Gastroesophageal sphincter (tissue), 3 donors: ENCODE data around the gene SLC66A2.

Source experiments
- POLR2A ChIP-seq, 2 donors: fragments of 450-650 bp; IDR thresholded peaks; one replicate each; pipeline ENCODE4 v1.6.1; 2017; ENCODE audit warnings: antibody characterized with exemption in 2 of 2, mild to moderate bottlenecking in 2 of 2, moderate library complexity in 1 of 2
- POLR2AphosphoS5 ChIP-seq: sonication (generic); formaldehyde crosslinking; IDR thresholded peaks from one replicate; pipeline ENCODE4 v1.6.1; 2017; ENCODE audit warnings: antibody characterized with exemption
- TF ChIP-seq, protein P1 (sequence below), 4 experiments: fragments of 200-600 bp in 2 of 4; fragments of 450-650 bp in 2 of 4; sonication (generic) in 1 of 4; IDR thresholded peaks; one replicate each; pipeline ENCODE4 v1.5.1; 2017 to 2019; ENCODE audit warnings: antibody characterized with exemption in 4 of 4, mild to moderate bottlenecking in 2 of 4, moderate library complexity in 2 of 4

GRCh38 chr18:79899609-79900445, 51.6 kb downstream of the SLC66A2 start:
- TF ChIP-seq POLR2A (IDR thresholded peaks at IDR 0.05) (no peak), POLR2AphosphoS5 (no peak)
- TF ChIP-seq, protein P1, sequence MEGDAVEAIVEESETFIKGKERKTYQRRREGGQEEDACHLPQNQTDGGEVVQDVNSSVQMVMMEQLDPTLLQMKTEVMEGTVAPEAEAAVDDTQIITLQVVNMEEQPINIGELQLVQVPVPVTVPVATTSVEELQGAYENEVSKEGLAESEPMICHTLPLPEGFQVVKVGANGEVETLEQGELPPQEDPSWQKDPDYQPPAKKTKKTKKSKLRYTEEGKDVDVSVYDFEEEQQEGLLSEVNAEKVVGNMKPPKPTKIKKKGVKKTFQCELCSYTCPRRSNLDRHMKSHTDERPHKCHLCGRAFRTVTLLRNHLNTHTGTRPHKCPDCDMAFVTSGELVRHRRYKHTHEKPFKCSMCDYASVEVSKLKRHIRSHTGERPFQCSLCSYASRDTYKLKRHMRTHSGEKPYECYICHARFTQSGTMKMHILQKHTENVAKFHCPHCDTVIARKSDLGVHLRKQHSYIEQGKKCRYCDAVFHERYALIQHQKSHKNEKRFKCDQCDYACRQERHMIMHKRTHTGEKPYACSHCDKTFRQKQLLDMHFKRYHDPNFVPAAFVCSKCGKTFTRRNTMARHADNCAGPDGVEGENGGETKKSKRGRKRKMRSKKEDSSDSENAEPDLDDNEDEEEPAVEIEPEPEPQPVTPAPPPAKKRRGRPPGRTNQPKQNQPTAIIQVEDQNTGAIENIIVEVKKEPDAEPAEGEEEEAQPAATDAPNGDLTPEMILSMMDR (IDR thresholded peaks at IDR 0.05): no peak
